Peyer's patch (tissue), 4 donors: Measurements from ENCODE around the gene COG8.

Experiments used
- CTCF ChIP-seq, 6 experiments: fragments of 450-650 bp in 4 of 6; fragments of 200-600 bp in 2 of 6; sonication (generic) in 1 of 6; IDR thresholded peaks; one replicate each; pipeline ENCODE4 v1.5.1; 2017 to 2019; ENCODE audit warnings: antibody characterized with exemption in 6 of 6, mild to moderate bottlenecking in 3 of 6, moderate library complexity in 1 of 6
- POLR2A ChIP-seq, 2 donors: fragments of 450-650 bp; IDR thresholded peaks; one replicate each; pipeline ENCODE4 v1.5.1; 2017; ENCODE audit warnings: antibody characterized with exemption in 2 of 2, mild to moderate bottlenecking in 2 of 2, moderate library complexity in 2 of 2

- TF ChIP-seq POLR2A (IDR thresholded peaks at IDR 0.05) (no peak), CTCF (IDR thresholded peaks at IDR 0.05) (no peak)
These were observed 54.1 kb downstream of the COG8 start for GRCh38 chr16:69285240-69285639.
